Panc1 (cell line): ENCODE data around the gene IRF3. TPM values are rescaled to one million over a fixed set of nuclear protein-coding genes. Genes with fewer than 3 reads are reported as not detected.

Source experiments
- ATAC-seq: fragments of 200-7000 bp; cut with Tn5 transposase; 2 replicates; pipeline ENCODE4 v1.9.1; 2020; ENCODE audit warnings: mild to moderate bottlenecking, moderate library complexity
- Bru-seq: library from RNA; stranded (reverse); fragments of 400-500 nt; gene quantifications from one replicate; lab custom pipeline; 2021; lab: Mats Ljungman, UMichigan
- BruChase-seq, 2 experiments: library from RNA; stranded (reverse); fragments of 400-500 nt; gene quantifications; one replicate each; lab custom pipeline; 2021; lab: Mats Ljungman, UMichigan
- BruUV-seq: library from RNA; stranded (reverse); fragments of 400-500 nt; replicated peaks from 2 replicates; lab custom pipeline; 2021; lab: Mats Ljungman, UMichigan
- CTCF ChIA-PET: fragments of 300-600 bp; sonication (Branson Sonifier 250); formaldehyde crosslinking; loops from one replicate; lab custom pipeline; 2022; ENCODE audit warnings: antibody characterized with exemption; lab: Charles Lee
- POLR2A ChIA-PET: fragments of 300-600 bp; sonication (Branson Sonifier 250); formaldehyde crosslinking; loops from one replicate; lab custom pipeline; 2022; ENCODE audit warnings: antibody characterized with exemption; lab: Charles Lee
- DNase-seq: peaks from one replicate; pipeline ENCODE4 v3.0.0-alpha.2; 2010; ENCODE audit warnings: low read depth, low spot score
- H3K27ac ChIP-seq: 2 replicates; pipeline ENCODE4 v1.5.1; 2011; ENCODE audit warnings: mild to moderate bottlenecking, low read length, inconsistent platforms
- H3K27me3 ChIP-seq: fragments of 200-500 bp; sonication (Bioruptor generic); 2 replicates; pipeline ENCODE4 v1.6.0; 2014; ENCODE audit warnings: low read length, inconsistent platforms; ENCODE audit not compliant: control insufficient read depth, insufficient read depth
- H3K36me3 ChIP-seq: fragments of 200-500 bp; sonication (Bioruptor generic); 2 replicates; pipeline ENCODE4 v1.5.1; 2014; ENCODE audit warnings: inconsistent platforms, mild to moderate bottlenecking, low read length, moderate library complexity; ENCODE audit not compliant: control insufficient read depth, insufficient read depth
- H3K4me1 ChIP-seq: 2 replicates; pipeline ENCODE4 v1.5.1; 2011; ENCODE audit warnings: inconsistent platforms, mild to moderate bottlenecking, low read length, moderate library complexity; ENCODE audit not compliant: control insufficient read depth, insufficient read depth
- H3K4me3 ChIP-seq, 2 experiments: 2 replicates each; pipeline ENCODE4 v1.5.1; 2011 to 2012; ENCODE audit warnings: low read depth in 2 of 2, low read length in 2 of 2, mild to moderate bottlenecking in 2 of 2, inconsistent platforms in 1 of 2, moderate library complexity in 1 of 2
- H3K9me3 ChIP-seq: fragments of 200-500 bp; sonication (Bioruptor generic); 2 replicates; pipeline ENCODE4 v1.5.1; 2014; ENCODE audit warnings: low read depth, mild to moderate bottlenecking, inconsistent platforms, low read length, moderate library complexity; ENCODE audit not compliant: control insufficient read depth, insufficient read depth
- CTCF ChIP-seq: fragments of 450-650 bp; IDR thresholded peaks from 2 replicates; pipeline ENCODE4 v1.5.1; 2017; ENCODE audit warnings: mild to moderate bottlenecking
- POLR2AphosphoS5 ChIP-seq: IDR thresholded peaks from 2 replicates; pipeline ENCODE4 v1.6.1; 2012; ENCODE audit warnings: mild to moderate bottlenecking, low read depth, low read length, moderate library complexity
- REST ChIP-seq, 2 experiments: IDR thresholded peaks; 2 replicates each; pipeline ENCODE4 v1.6.1; 2011 to 2012; ENCODE audit warnings: low read depth in 2 of 2, control low read depth in 1 of 2, low read length in 1 of 2, mild to moderate bottlenecking in 1 of 2, moderate library complexity in 1 of 2; ENCODE audit not compliant: insufficient read depth in 1 of 2
- SIN3A ChIP-seq: IDR thresholded peaks from 2 replicates; pipeline ENCODE4 v1.6.1; 2012; ENCODE audit warnings: low read depth, mild to moderate bottlenecking, low read length, moderate library complexity, borderline replicate concordance; ENCODE audit not compliant: insufficient read depth
- TCF7L2 ChIP-seq: IDR thresholded peaks from 2 replicates; pipeline ENCODE4 v1.6.1; 2011; ENCODE audit warnings: mild to moderate bottlenecking, low read depth, low read length, inconsistent platforms
- in situ Hi-C: cut with HindIII; loops from 2 replicates; pipeline ENCODE4 v1.10.0; 2016; ENCODE audit warnings: low sequenced_read_pairs, low pct_unique_long_range_greater_than_20kb
- intact Hi-C: fragments of 100-400 bp; cut with micrococcal nuclease; formaldehyde crosslinking; loops from one replicate; pipeline ENCODE4 v1.10.0; 2022; ENCODE audit not compliant: unreplicated experiment
- long read RNA-seq: library from polyadenylated mRNA; unstranded; transcript quantifications from one replicate; pipeline ENCODE4 v2.0.0, GENCODE V29; 2021; ENCODE audit not compliant: unreplicated experiment
- polyA plus RNA-seq: library from polyadenylated mRNA; unstranded; fragments of >200 nt; gene quantifications from one replicate; pipeline ENCODE4 v1.2.1, GENCODE V29; 2012; ENCODE audit warnings: missing spikeins; ENCODE audit not compliant: insufficient read length
- total RNA-seq: library from RNA; stranded (reverse); gene quantifications from one replicate; pipeline ENCODE4 v1.2.1, GENCODE V29; 2021; ENCODE audit not compliant: unreplicated experiment

Gene IRF3
- total RNA-seq (109 TPM), Bru-seq, nascent RNA (percentile 83 among the genes with signal in this experiment), BruChase-seq, experiment 1, labeled RNA remaining after a 2-hour chase (percentile 92 among the genes with signal in this experiment), BruChase-seq, experiment 2, labeled RNA remaining after a 6-hour chase (percentile 91 among the genes with signal in this experiment)
- polyA plus RNA-seq: 176 TPM
- long read RNA-seq, transcript IRF3-203 (8 exons, 1,613 nt): major isoform, 12 of 59 reads
- long read RNA-seq, partial matches to known transcripts: 18 of 59 reads
- long read RNA-seq, other reads (novel, unspliced or antisense): 22 of 59 reads

GRCh38 chr19:49665351-49666119, at the start of gene IRF3, which contains the start of gene BCL2L12:
Gene IRF3, minus strand, starts transcription at chr19:49665857. Its CDS starts 1,019 bp downstream, at chr19:49664838.
Gene BCL2L12, plus strand, starts transcription at chr19:49665933. Its CDS starts 760 bp downstream, at chr19:49666693.
- peak; percentile 86 for ATAC-seq
- H3K4me3 ChIP-seq: peak within 1 kb of the TSS; percentile 71 to 95
- in situ Hi-C loops: no loop called here
- intact Hi-C loops: no loop called here
- ChIA-PET POLR2A (interaction anchor here (0.6 to 0.8 kb wide), 2 partner anchors 11 to 51 kb away, joined by 3 to 5 read pairs; partner anchors contain the start of gene PRMT1), CTCF (no interaction called here)
- no TSS peak for BruUV-seq
- H3K27me3 ChIP-seq: no peaks in the 10 kb centered on the region
- DNase-seq: no peak
- TF ChIP-seq POLR2AphosphoS5: no peak
- TF ChIP-seq SIN3A: 0 out of 2 replicates have a peak, but pooled peaks have one; percentile 58
- peak within 1 kb of the TSS; percentile 90 for H3K27ac ChIP-seq
- H3K36me3 ChIP-seq: peaks cover 10% of the 10 kb centered on the region; the same call in 1 of the 2 replicates
- H3K9me3 ChIP-seq: no peaks in the 10 kb centered on the region
- peaks cover 2% of the 10 kb centered on the region; the same call in 1 of the 2 replicates for H3K4me1 ChIP-seq

- Histone ChIP-seq H3K4me1 (no peaks in the 10 kb centered on the region; the same call in 1 of the 2 replicates), H3K27ac (no peak overlapping the region), H3K27me3 (no peaks in the 10 kb centered on the region), H3K4me3 (no peak overlapping the region), H3K36me3 (peaks cover 3% of the 10 kb centered on the region; the same call in 1 of the 2 replicates), H3K9me3 (no peaks in the 10 kb centered on the region)
- CTCF ChIA-PET: no interaction called here
- POLR2A ChIA-PET: no interaction called here
- BruUV-seq: no TSS peak
- intact Hi-C loops: no loop called here
- in situ Hi-C loops: no loop called here
- ATAC-seq (no peak), DNase-seq (no peak)
- no peak for TF ChIP-seq TCF7L2
- TF ChIP-seq POLR2AphosphoS5: no peak
- no peak for TF ChIP-seq CTCF
- no peak for TF ChIP-seq REST (IDR thresholded peaks at IDR 0.05; ENCODE audit: insufficient read depth in 1 of 2, low read depth in 2 of 2, low read length in 1 of 2)
- TF ChIP-seq SIN3A: no peak
These were observed 47.7 kb upstream of the IRF3 start for GRCh38 chr19:49713236-49713845.
